Measurements from ENCODE around the gene ARL15. TPM values are rescaled to one million over a fixed set of nuclear protein-coding genes. Genes with fewer than 3 reads are reported as not detected.

Gene ARL15
- total RNA-seq, 4 donors from 2014 or later = 10.6 to 24.0 (median 18.9) TPM

- TF ChIP-seq EP300 (IDR thresholded peaks at IDR 0.05) (no peak), POLR2AphosphoS5 (IDR thresholded peaks at IDR 0.05) (no peak), POLR2A (IDR thresholded peaks at IDR 0.05) (no peak), CTCF (IDR thresholded peaks at IDR 0.05) (no peak)
- Histone ChIP-seq H3K36me3 (no peaks in the 10 kb centered on the region), H3K27ac (no peak overlapping the region), H3K4me3 (no peak overlapping the region), H3K9me3 (no peaks in the 10 kb centered on the region), H3K27me3 (no peaks in the 10 kb centered on the region), H3K4me1 (no peaks in the 10 kb centered on the region)
- ATAC-seq = no peak
- WGBS, 2 donors (ENCODE audit: low coverage in 1 of 2) = 46 to 73% methylated on average over 3 of the region's 3 CpGs
Observed at GRCh38 chr5:53970475-53970874, 339.9 kb downstream of the ARL15 start.

- Histone ChIP-seq H3K27me3 (no peaks in the 10 kb centered on the region), H3K4me1 (no peaks in the 10 kb centered on the region), H3K4me3 (no peak overlapping the region), H3K27ac (no peak overlapping the region), H3K36me3 (no peaks in the 10 kb centered on the region), H3K9me3 (no peaks in the 10 kb centered on the region)
- no peak for ATAC-seq
- 59 to 73% methylated on average over 2 of the region's 2 CpGs for WGBS, 2 donors (ENCODE audit: low coverage in 1 of 2)
- TF ChIP-seq EP300 (IDR thresholded peaks at IDR 0.05) (no peak), POLR2AphosphoS5 (IDR thresholded peaks at IDR 0.05) (no peak), CTCF (IDR thresholded peaks at IDR 0.05) (no peak), POLR2A (IDR thresholded peaks at IDR 0.05) (no peak)
Observed at GRCh38 chr5:53969176-53969730, 341.1 kb downstream of the ARL15 start.

- H3K4me3 ChIP-seq = no peak overlapping the region
- H3K36me3 ChIP-seq = no peaks in the 10 kb centered on the region
- H3K4me1 ChIP-seq = no peaks in the 10 kb centered on the region
- H3K27me3 ChIP-seq = no peaks in the 10 kb centered on the region
- H3K27ac ChIP-seq = no peak overlapping the region
- no peak for TF ChIP-seq CTCF (IDR thresholded peaks at IDR 0.05)
- TF ChIP-seq POLR2A (IDR thresholded peaks at IDR 0.05) = no peak
- TF ChIP-seq POLR2AphosphoS5 (IDR thresholded peaks at IDR 0.05) = no peak
- no peak for TF ChIP-seq EP300 (IDR thresholded peaks at IDR 0.05)
- ATAC-seq = no peak
- no peaks in the 10 kb centered on the region for H3K9me3 ChIP-seq
Observed at GRCh38 chr5:53965459-53965858, 344.9 kb downstream of the ARL15 start.

GRCh38 chr5:53963958-53964357 is 346.4 kb downstream of the ARL15 start:
- TF ChIP-seq POLR2AphosphoS5 (IDR thresholded peaks at IDR 0.05) (no peak), POLR2A (IDR thresholded peaks at IDR 0.05) (no peak), EP300 (IDR thresholded peaks at IDR 0.05) (no peak), CTCF (IDR thresholded peaks at IDR 0.05) (no peak)
- no peak overlapping the region for H3K27ac ChIP-seq
- 38 to 71% methylated on average over 1 of the region's 1 CpG for WGBS, 2 donors (ENCODE audit: low coverage in 1 of 2)

GRCh38 chr5:53962306-53962705 is 348.1 kb downstream of the ARL15 start:
- H3K36me3 ChIP-seq = no peaks in the 10 kb centered on the region
- H3K4me1 ChIP-seq = no peaks in the 10 kb centered on the region
- no peak for ATAC-seq
- peaks cover 0 to 1% (median 0%) of the 10 kb centered on the region in 3 donors for H3K9me3 ChIP-seq
- no peak overlapping the region for H3K27ac ChIP-seq
- H3K27me3 ChIP-seq = no peaks in the 10 kb centered on the region
- 83 to 100% methylated on average over 1 of the region's 1 CpG for WGBS, 2 donors (ENCODE audit: low coverage in 1 of 2)
- TF ChIP-seq CTCF (IDR thresholded peaks at IDR 0.05) (no peak), POLR2AphosphoS5 (IDR thresholded peaks at IDR 0.05) (no peak), POLR2A (IDR thresholded peaks at IDR 0.05) (no peak), EP300 (IDR thresholded peaks at IDR 0.05) (no peak)
- H3K4me3 ChIP-seq = no peak overlapping the region

More at GRCh38 chr5:53963958-53964357, 346.4 kb downstream of the ARL15 start:
- Histone ChIP-seq H3K4me3 (no peak overlapping the region), H3K4me1 (no peaks in the 10 kb centered on the region), H3K27me3 (no peaks in the 10 kb centered on the region), H3K36me3 (no peaks in the 10 kb centered on the region), H3K9me3 (no peaks in the 10 kb centered on the region)
- no peak for ATAC-seq
